MM.1S (cell line): ENCODE measurements around the gene MRPL48.
A peak's percentile ranks its signal among the peaks of the same experiment; 100 is the strongest.

Source experiments
- DNase-seq: peaks from one replicate; pipeline ENCODE4 v3.0.0-alpha.2; 2015
- H2AFZ ChIP-seq: fragments of 300-600 bp; sonication (generic); 2 replicates; pipeline ENCODE4 v1.6.0; 2016; ENCODE audit warnings: antibody characterized with exemption, low read length
- H3F3A ChIP-seq: fragments of 300-600 bp; sonication (generic); 2 replicates; pipeline ENCODE4 v1.6.1; 2016; ENCODE audit warnings: mild to moderate bottlenecking, antibody characterized with exemption, low read length, moderate library complexity, mixed read lengths; ENCODE audit not compliant: insufficient read depth
- H3K27ac ChIP-seq: fragments of 300-600 bp; sonication (generic); 2 replicates; pipeline ENCODE4 v1.5.1; 2016; ENCODE audit warnings: mild to moderate bottlenecking, low read length
- H3K27me3 ChIP-seq: fragments of 300-600 bp; sonication (generic); replicated peaks from 2 replicates; pipeline ENCODE4 v1.6.0; 2016; ENCODE audit warnings: low read length; ENCODE audit not compliant: insufficient read depth
- H3K36me3 ChIP-seq: fragments of 300-600 bp; sonication (generic); replicated peaks from 2 replicates; pipeline ENCODE4 v1.6.1; 2016; ENCODE audit warnings: mild to moderate bottlenecking, low read length, mixed read lengths; ENCODE audit not compliant: insufficient read depth
- H3K4me1 ChIP-seq: fragments of 300-600 bp; sonication (generic); 2 replicates; pipeline ENCODE4 v1.6.1; 2016; ENCODE audit warnings: low read length, mixed read lengths
- H3K4me2 ChIP-seq: fragments of 300-600 bp; sonication (generic); 2 replicates; pipeline ENCODE4 v1.6.0; 2016; ENCODE audit warnings: low read depth, low read length
- H3K4me3 ChIP-seq: fragments of 300-600 bp; sonication (generic); 2 replicates; pipeline ENCODE4 v1.5.1; 2016; ENCODE audit warnings: low read length, mixed read lengths
- H3K79me2 ChIP-seq: fragments of 300-600 bp; sonication (generic); 2 replicates; pipeline ENCODE4 v1.6.1; 2016; ENCODE audit warnings: mixed run types, low read length, mixed read lengths
- H3K9ac ChIP-seq: fragments of 300-600 bp; sonication (generic); 2 replicates; pipeline ENCODE4 v1.6.1; 2016; ENCODE audit warnings: low read length, mixed read lengths
- H3K9me2 ChIP-seq: fragments of 300-600 bp; sonication (generic); replicated peaks from 2 replicates; pipeline ENCODE4 v1.6.1; 2016; ENCODE audit warnings: mild to moderate bottlenecking, low read length, mixed read lengths; ENCODE audit not compliant: insufficient read depth
- H3K9me3 ChIP-seq: fragments of 300-600 bp; sonication (generic); replicated peaks from 2 replicates; pipeline ENCODE4 v1.6.1; 2016; ENCODE audit warnings: mild to moderate bottlenecking, low read length, mixed read lengths; ENCODE audit not compliant: insufficient read depth
- H4K20me1 ChIP-seq: fragments of 300-600 bp; sonication (generic); 2 replicates; pipeline ENCODE4 v1.6.1; 2016; ENCODE audit warnings: mild to moderate bottlenecking, low read length, moderate library complexity, mixed read lengths; ENCODE audit not compliant: insufficient read depth
- EZH2 ChIP-seq: fragments of 300-600 bp; sonication (generic); optimal IDR thresholded peaks from 2 replicates; pipeline ENCODE3; 2017; ENCODE audit warnings: low read depth, mild to moderate bottlenecking, antibody characterized with exemption, low read length, mixed read lengths
- EZH2phosphoT487 ChIP-seq: fragments of 300-600 bp; sonication (generic); IDR thresholded peaks from 2 replicates; pipeline ENCODE4 v1.6.1; 2018; ENCODE audit warnings: antibody characterized with exemption, low read length
- TF ChIP-seq, protein P1 (sequence below): fragments of 300-600 bp; sonication (generic); IDR thresholded peaks from 2 replicates; pipeline ENCODE4 v1.5.1; 2016; ENCODE audit warnings: antibody characterized with exemption, low read length, mixed read lengths

The MRPL48 gene

DNA sequence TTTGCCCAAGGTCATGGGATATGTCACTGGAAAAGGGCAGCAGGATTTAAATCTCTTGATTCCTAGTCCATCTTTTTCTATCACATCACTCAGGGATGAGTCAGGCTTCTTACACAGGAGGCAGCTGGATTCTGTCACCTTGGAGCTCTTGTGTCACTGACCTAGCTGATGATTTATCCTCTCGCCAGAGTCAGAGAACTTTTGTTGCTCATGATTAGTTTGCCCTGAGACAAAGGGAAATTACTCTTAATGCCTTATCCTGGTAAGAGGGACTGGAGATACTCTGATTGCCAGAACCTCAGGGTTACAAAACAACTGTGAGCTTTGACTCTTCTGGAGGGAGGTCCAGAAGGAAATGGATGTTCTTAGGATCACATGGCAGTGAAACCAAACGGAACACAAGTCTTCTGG, 78.9 kb downstream of the MRPL48 start:
- peaks cover 7% of the 10 kb centered on the region; the same call in 1 of the 2 replicates for H3K4me1 ChIP-seq
- no peak overlapping the region for H3K9ac ChIP-seq
- TF ChIP-seq EZH2phosphoT487 (no peak), EZH2 (no peak)
- TF ChIP-seq, protein P1, sequence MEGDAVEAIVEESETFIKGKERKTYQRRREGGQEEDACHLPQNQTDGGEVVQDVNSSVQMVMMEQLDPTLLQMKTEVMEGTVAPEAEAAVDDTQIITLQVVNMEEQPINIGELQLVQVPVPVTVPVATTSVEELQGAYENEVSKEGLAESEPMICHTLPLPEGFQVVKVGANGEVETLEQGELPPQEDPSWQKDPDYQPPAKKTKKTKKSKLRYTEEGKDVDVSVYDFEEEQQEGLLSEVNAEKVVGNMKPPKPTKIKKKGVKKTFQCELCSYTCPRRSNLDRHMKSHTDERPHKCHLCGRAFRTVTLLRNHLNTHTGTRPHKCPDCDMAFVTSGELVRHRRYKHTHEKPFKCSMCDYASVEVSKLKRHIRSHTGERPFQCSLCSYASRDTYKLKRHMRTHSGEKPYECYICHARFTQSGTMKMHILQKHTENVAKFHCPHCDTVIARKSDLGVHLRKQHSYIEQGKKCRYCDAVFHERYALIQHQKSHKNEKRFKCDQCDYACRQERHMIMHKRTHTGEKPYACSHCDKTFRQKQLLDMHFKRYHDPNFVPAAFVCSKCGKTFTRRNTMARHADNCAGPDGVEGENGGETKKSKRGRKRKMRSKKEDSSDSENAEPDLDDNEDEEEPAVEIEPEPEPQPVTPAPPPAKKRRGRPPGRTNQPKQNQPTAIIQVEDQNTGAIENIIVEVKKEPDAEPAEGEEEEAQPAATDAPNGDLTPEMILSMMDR = no peak
- no peaks in the 10 kb centered on the region for H4K20me1 ChIP-seq
- no peaks in the 10 kb centered on the region for H3K27me3 ChIP-seq
- no peaks in the 10 kb centered on the region for H3K79me2 ChIP-seq
- peaks cover 12% of the 10 kb centered on the region for H3F3A ChIP-seq
- no peak overlapping the region for H3K4me3 ChIP-seq
- no peak overlapping the region for H2AFZ ChIP-seq
- no peaks in the 10 kb centered on the region for H3K9me3 ChIP-seq
- 0 out of 2 replicates have a peak, but pooled peaks cover 2% of the 10 kb centered on the region for H3K36me3 ChIP-seq
- no peak for DNase-seq
- no peak overlapping the region for H3K4me2 ChIP-seq
- H3K9me2 ChIP-seq = no peaks in the 10 kb centered on the region
- no peak overlapping the region for H3K27ac ChIP-seq

DNA sequence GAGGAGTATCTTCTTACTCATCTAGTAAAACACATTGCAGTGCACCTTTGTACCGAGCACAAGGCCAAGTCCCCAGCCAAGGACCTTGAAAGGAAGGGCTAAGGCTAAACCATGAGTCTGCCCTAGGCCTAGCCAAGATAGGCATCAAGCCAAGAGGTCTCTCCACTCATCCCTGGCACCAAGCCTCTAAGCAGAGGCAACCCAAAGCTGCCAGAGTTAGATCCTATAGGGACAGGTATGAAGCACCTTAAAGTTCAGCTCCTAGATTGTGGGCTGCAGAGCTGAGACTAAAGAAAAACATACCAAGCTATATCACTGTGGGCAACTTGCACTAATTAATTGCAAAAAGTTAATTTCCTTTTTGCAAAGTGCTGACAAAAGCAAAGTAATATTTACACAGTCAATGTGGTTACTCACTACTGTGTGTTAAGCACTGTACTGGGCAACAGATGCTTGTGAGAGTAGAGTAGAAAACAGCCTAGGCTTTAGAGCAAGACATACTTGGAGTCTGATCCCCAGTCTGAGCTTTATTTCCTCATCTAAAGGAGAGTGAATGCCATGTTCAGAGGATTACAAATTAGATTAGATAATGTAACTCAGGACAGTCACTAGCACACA, 81.8 kb downstream of the MRPL48 start:
- Histone ChIP-seq H3K9ac (no peak overlapping the region), H4K20me1 (no peaks in the 10 kb centered on the region), H3K36me3 (0 out of 2 replicates have a peak, but pooled peaks cover 5% of the 10 kb centered on the region), H3K27ac (no peak overlapping the region), H3K27me3 (no peaks in the 10 kb centered on the region), H3F3A (peaks cover 12% of the 10 kb centered on the region), H2AFZ (no peak overlapping the region), H3K4me3 (no peak overlapping the region), H3K4me1 (peaks cover 7% of the 10 kb centered on the region; the same call in 1 of the 2 replicates), H3K9me3 (no peaks in the 10 kb centered on the region), H3K4me2 (no peak overlapping the region), H3K9me2 (no peaks in the 10 kb centered on the region), H3K79me2 (peaks cover 14% of the 10 kb centered on the region)
- peak; percentile 17 for DNase-seq
- TF ChIP-seq EZH2phosphoT487 (no peak), EZH2 (no peak)
- TF ChIP-seq, protein P1 = no peak

DNA sequence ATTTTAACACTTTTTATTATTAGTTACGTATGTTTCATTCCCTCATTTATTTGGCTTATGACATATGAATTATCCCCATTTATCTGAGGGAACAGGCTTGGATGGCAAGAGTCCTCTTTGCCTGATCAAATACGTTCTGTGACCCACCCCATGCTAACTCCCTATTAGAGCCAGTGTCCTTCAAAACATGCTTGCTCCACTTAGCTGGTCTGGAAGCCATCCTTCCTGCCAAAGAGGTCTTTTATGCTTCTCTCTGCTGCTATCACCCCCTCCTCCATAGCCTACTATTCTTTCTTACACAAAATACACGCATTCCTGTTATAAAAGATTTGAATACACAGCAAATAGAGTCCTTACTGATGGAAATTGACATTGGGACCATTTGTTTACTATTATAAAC, 82.6 kb downstream of the MRPL48 start:
- 0 out of 2 replicates have a peak, but pooled peaks cover 5% of the 10 kb centered on the region for H3K36me3 ChIP-seq
- no peaks in the 10 kb centered on the region for H3K27me3 ChIP-seq
- no peaks in the 10 kb centered on the region for H3K9me2 ChIP-seq
- no peaks in the 10 kb centered on the region for H4K20me1 ChIP-seq
- peaks cover 12% of the 10 kb centered on the region for H3F3A ChIP-seq
- no peak for TF ChIP-seq EZH2phosphoT487
- TF ChIP-seq, protein P1 = no peak
- no peak overlapping the region for H3K9ac ChIP-seq
- H2AFZ ChIP-seq = no peak overlapping the region
- no peaks in the 10 kb centered on the region for H3K9me3 ChIP-seq
- peaks cover 22% of the 10 kb centered on the region for H3K79me2 ChIP-seq
- no peak overlapping the region for H3K4me2 ChIP-seq
- H3K4me1 ChIP-seq = peaks cover 11% of the 10 kb centered on the region
- no peak overlapping the region for H3K4me3 ChIP-seq
- no peak overlapping the region for H3K27ac ChIP-seq
- DNase-seq = no peak
